GM18499 (cell line): Measurements from ENCODE around the gene NPHP4.
"Not testable (repeated sequence)": the region's sequence is repeated elsewhere in the genome, so short reads cannot be mapped to it uniquely, and the experiment has no call there.

Source experiments
- ATAC-seq: cut with Tn5 transposase; IDR thresholded peaks from one replicate; pipeline ENCODE4 v1.9.1; 2021; ENCODE audit warnings: moderate number of reproducible peaks; ENCODE audit not compliant: insufficient read depth, unreplicated experiment

NPHP4 gene

GRCh38 chr1:5939271-5940170, 52.7 kb downstream of the NPHP4 start:
- no peak for ATAC-seq

GRCh38 chr1:5938101-5938646, 54.1 kb downstream of the NPHP4 start:
- no peak for ATAC-seq

- ATAC-seq: no peak
These were observed 54.8 kb downstream of the NPHP4 start for GRCh38 chr1:5937373-5937857.

GRCh38 chr1:5936621-5937372, 55.4 kb downstream of the NPHP4 start:
- no peak for ATAC-seq

- no peak for ATAC-seq
These were observed 56.1 kb downstream of the NPHP4 start for GRCh38 chr1:5936126-5936525.

- no peak for ATAC-seq
These were observed 57.2 kb downstream of the NPHP4 start for GRCh38 chr1:5935026-5935425.

GRCh38 chr1:5934058-5934884, 58.0 kb downstream of the NPHP4 start:
- ATAC-seq: no peak

- no peak for ATAC-seq
These were observed 58.6 kb downstream of the NPHP4 start for GRCh38 chr1:5933676-5934057.

GRCh38 chr1:5933050-5933449, 59.2 kb downstream of the NPHP4 start:
- no peak for ATAC-seq

GRCh38 chr1:5928714-5929400, 63.4 kb downstream of the NPHP4 start:
- no peak for ATAC-seq

- ATAC-seq: no peak
These were observed 64.5 kb downstream of the NPHP4 start for GRCh38 chr1:5927506-5928370.

- ATAC-seq: no peak
These were observed 65.4 kb downstream of the NPHP4 start for GRCh38 chr1:5926686-5927435.

GRCh38 chr1:5922700-5923330, 69.4 kb downstream of the NPHP4 start:
- not testable (repeated sequence) for ATAC-seq

- no peak for ATAC-seq
These were observed 70.6 kb downstream of the NPHP4 start for GRCh38 chr1:5921671-5922070.

- no peak for ATAC-seq
These were observed 71.1 kb downstream of the NPHP4 start for GRCh38 chr1:5921129-5921528.

GRCh38 chr1:5920201-5920600, 72.0 kb downstream of the NPHP4 start:
- no peak for ATAC-seq

- ATAC-seq: no peak
These were observed 74.0 kb downstream of the NPHP4 start for GRCh38 chr1:5918275-5918649.
